ENCODE data around the gene PIP4K2B.

DNA sequence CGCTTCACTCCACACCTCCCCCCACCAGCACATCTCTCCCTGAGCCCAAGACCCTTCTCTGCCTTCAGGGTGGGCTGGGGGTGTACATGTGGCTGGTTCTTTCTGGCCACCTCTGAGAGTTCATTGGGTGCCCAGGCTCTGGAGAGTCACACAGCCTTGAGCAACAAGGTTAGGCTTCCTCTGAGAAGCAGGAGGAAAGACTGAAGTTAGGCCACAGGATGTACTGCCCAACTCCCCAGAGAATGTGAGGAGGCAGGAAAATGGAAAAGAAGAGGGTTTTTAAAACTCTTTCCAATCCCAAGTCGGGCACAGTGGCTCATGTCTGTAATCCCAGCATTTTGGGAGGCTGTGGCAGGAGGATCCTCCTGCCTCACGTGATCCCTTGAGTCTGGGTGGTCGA lies 58.5 kb downstream of the PIP4K2B start:
- TF ChIP-seq, protein P1, sequence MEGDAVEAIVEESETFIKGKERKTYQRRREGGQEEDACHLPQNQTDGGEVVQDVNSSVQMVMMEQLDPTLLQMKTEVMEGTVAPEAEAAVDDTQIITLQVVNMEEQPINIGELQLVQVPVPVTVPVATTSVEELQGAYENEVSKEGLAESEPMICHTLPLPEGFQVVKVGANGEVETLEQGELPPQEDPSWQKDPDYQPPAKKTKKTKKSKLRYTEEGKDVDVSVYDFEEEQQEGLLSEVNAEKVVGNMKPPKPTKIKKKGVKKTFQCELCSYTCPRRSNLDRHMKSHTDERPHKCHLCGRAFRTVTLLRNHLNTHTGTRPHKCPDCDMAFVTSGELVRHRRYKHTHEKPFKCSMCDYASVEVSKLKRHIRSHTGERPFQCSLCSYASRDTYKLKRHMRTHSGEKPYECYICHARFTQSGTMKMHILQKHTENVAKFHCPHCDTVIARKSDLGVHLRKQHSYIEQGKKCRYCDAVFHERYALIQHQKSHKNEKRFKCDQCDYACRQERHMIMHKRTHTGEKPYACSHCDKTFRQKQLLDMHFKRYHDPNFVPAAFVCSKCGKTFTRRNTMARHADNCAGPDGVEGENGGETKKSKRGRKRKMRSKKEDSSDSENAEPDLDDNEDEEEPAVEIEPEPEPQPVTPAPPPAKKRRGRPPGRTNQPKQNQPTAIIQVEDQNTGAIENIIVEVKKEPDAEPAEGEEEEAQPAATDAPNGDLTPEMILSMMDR (IDR thresholded peaks at IDR 0.05; ENCODE audit: low read depth, low read length), result no peak
- TF ChIP-seq POLR2A (IDR thresholded peaks at IDR 0.05; ENCODE audit: extremely low read depth, insufficient read length), result no peak
